Measurements from ENCODE around the gene CTBP2.

The CTBP2 gene

GRCh38 chr10:125154529-125154928 is 5.8 kb downstream of the CTBP2 start:
- Histone ChIP-seq H4K20me1 (ENCODE audit: low read depth, low read length) (no peaks in the 10 kb centered on the region), H3K9me3 (ENCODE audit: insufficient read depth, low read length) (no peaks in the 10 kb centered on the region), H3K79me2 (ENCODE audit: insufficient read depth, low read length) (no peaks in the 10 kb centered on the region), H3F3A (ENCODE audit: insufficient read depth) (peaks cover 8% of the 10 kb centered on the region; the same call in 1 of the 2 replicates), H3K4me2 (ENCODE audit: low read depth, low read length, poor library complexity, severe bottlenecking) (no peak overlapping the region), H3K9ac (ENCODE audit: low read length) (no peak overlapping the region), H3K36me3 (ENCODE audit: low read length) (no peaks in the 10 kb centered on the region), H3K9me2 (replicated peaks; ENCODE audit: insufficient read depth, low read length) (no peaks in the 10 kb centered on the region), H3K4me3 (ENCODE audit: insufficient read depth, low read length, poor library complexity, severe bottlenecking) (no peak overlapping the region), H2AFZ (ENCODE audit: low read depth, low read length, severe bottlenecking) (no peak overlapping the region), H3K27ac (ENCODE audit: low read depth, low read length) (no peak overlapping the region), H3K27me3 (ENCODE audit: low read length) (no peaks in the 10 kb centered on the region)
- no peak for TF ChIP-seq EZH2phosphoT487 (conservative IDR thresholded peaks at IDR 0.05; ENCODE audit: low read length)
- TF ChIP-seq, protein P1, sequence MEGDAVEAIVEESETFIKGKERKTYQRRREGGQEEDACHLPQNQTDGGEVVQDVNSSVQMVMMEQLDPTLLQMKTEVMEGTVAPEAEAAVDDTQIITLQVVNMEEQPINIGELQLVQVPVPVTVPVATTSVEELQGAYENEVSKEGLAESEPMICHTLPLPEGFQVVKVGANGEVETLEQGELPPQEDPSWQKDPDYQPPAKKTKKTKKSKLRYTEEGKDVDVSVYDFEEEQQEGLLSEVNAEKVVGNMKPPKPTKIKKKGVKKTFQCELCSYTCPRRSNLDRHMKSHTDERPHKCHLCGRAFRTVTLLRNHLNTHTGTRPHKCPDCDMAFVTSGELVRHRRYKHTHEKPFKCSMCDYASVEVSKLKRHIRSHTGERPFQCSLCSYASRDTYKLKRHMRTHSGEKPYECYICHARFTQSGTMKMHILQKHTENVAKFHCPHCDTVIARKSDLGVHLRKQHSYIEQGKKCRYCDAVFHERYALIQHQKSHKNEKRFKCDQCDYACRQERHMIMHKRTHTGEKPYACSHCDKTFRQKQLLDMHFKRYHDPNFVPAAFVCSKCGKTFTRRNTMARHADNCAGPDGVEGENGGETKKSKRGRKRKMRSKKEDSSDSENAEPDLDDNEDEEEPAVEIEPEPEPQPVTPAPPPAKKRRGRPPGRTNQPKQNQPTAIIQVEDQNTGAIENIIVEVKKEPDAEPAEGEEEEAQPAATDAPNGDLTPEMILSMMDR (IDR thresholded peaks at IDR 0.05; ENCODE audit: insufficient read depth, low read length, poor library complexity, severe bottlenecking): no peak

- no peaks in the 10 kb centered on the region for H3K79me2 ChIP-seq (ENCODE audit: insufficient read depth, low read length)
- no peak overlapping the region for H2AFZ ChIP-seq (ENCODE audit: low read depth, low read length, severe bottlenecking)
- no peak overlapping the region for H3K9ac ChIP-seq (ENCODE audit: low read length)
- no peak overlapping the region for H3K27ac ChIP-seq (ENCODE audit: low read depth, low read length)
- no peaks in the 10 kb centered on the region for H3K9me2 ChIP-seq (replicated peaks; ENCODE audit: insufficient read depth, low read length)
- TF ChIP-seq, protein P1 (IDR thresholded peaks at IDR 0.05; ENCODE audit: insufficient read depth, low read length, poor library complexity, severe bottlenecking): no peak
- no peak for TF ChIP-seq EZH2phosphoT487 (conservative IDR thresholded peaks at IDR 0.05; ENCODE audit: low read length)
- no peaks in the 10 kb centered on the region for H4K20me1 ChIP-seq (ENCODE audit: low read depth, low read length)
- no peak overlapping the region for H3K4me3 ChIP-seq (ENCODE audit: insufficient read depth, low read length, poor library complexity, severe bottlenecking)
- H3K36me3 ChIP-seq (ENCODE audit: low read length): no peaks in the 10 kb centered on the region
- H3F3A ChIP-seq (ENCODE audit: insufficient read depth): peaks cover 8% of the 10 kb centered on the region; the same call in 1 of the 2 replicates
- no peaks in the 10 kb centered on the region for H3K9me3 ChIP-seq (ENCODE audit: insufficient read depth, low read length)
- H3K4me2 ChIP-seq (ENCODE audit: low read depth, low read length, poor library complexity, severe bottlenecking): no peak overlapping the region
- no peaks in the 10 kb centered on the region for H3K27me3 ChIP-seq (ENCODE audit: low read length)
These were observed 6.5 kb downstream of the CTBP2 start for GRCh38 chr10:125153703-125154490.

DNA sequence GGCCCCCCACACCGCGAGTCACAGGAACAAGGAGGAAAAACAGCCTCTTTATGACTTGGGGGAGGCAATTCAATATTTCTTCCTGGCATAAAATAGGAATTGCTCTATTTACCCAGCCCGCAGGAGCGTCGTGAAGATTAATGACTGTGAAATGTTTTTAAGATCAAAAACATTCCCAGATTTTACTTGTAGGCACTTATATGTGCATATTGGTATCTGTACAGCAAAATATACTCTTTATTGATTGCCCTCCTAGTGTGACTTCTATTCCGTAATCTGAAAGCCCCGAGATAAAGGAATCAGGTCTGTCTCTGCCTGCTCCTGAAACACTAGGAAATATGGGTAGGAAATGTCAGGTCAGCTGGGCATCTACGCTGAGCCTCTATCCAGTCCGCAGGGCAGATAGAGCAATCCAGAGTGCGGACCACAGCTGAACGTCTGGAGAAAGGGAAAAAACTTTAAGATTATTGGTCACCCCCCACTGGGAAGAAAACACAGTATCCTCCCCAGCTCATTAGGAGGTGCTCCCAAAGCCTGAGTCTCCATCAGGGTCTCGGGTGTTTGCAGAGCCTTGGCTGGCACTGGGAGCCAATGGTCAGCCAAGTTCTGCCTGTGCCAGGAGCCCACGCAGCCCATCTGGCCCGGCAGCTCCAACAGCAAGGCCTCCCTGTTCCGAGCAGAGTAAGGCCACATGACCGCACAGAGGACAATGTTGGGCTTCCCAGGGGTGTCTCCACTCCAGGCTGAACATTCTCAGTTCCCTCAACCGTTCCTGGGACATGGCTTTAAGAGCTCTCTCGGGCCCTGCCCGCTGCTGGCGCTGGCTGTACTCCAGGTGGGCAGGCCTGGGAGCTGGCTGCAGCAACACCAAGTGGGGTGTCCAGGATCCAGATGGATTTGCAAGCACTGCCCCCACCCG is 7.7 kb downstream of the CTBP2 start:
- no peaks in the 10 kb centered on the region for H3K9me3 ChIP-seq (ENCODE audit: insufficient read depth, low read length)
- H3K4me2 ChIP-seq (ENCODE audit: low read depth, low read length, poor library complexity, severe bottlenecking): no peak overlapping the region
- no peak overlapping the region for H3K9ac ChIP-seq (ENCODE audit: low read length)
- TF ChIP-seq EZH2phosphoT487 (conservative IDR thresholded peaks at IDR 0.05; ENCODE audit: low read length): no peak
- TF ChIP-seq, protein P1 (IDR thresholded peaks at IDR 0.05; ENCODE audit: insufficient read depth, low read length, poor library complexity, severe bottlenecking): no peak
- no peak overlapping the region for H3K27ac ChIP-seq (ENCODE audit: low read depth, low read length)
- H3K79me2 ChIP-seq (ENCODE audit: insufficient read depth, low read length): no peaks in the 10 kb centered on the region
- H3K36me3 ChIP-seq (ENCODE audit: low read length): no peaks in the 10 kb centered on the region
- H2AFZ ChIP-seq (ENCODE audit: low read depth, low read length, severe bottlenecking): no peak overlapping the region
- H3K9me2 ChIP-seq (replicated peaks; ENCODE audit: insufficient read depth, low read length): no peaks in the 10 kb centered on the region
- no peaks in the 10 kb centered on the region for H4K20me1 ChIP-seq (ENCODE audit: low read depth, low read length)
- H3F3A ChIP-seq (ENCODE audit: insufficient read depth): peaks cover 1% of the 10 kb centered on the region; the same call in 1 of the 2 replicates
- no peaks in the 10 kb centered on the region for H3K27me3 ChIP-seq (ENCODE audit: low read length)
- no peak overlapping the region for H3K4me3 ChIP-seq (ENCODE audit: insufficient read depth, low read length, poor library complexity, severe bottlenecking)
